PC-3 (cell line): ENCODE measurements around the gene FBXO10.

Experiments used
- EZH2 ChIP-seq: fragments of 300-600 bp; sonication (generic); IDR thresholded peaks from one replicate; pipeline ENCODE4 v1.6.1; 2017; ENCODE audit warnings: antibody characterized with exemption, mild to moderate bottlenecking, low read length; ENCODE audit not compliant: unreplicated experiment
- TF ChIP-seq, protein P1 (sequence below): fragments of 300-600 bp; sonication (generic); conservative IDR thresholded peaks from 2 replicates; pipeline ENCODE4 v1.5.1; 2017; ENCODE audit warnings: antibody characterized with exemption, low read depth, mild to moderate bottlenecking, low read length

DNA sequence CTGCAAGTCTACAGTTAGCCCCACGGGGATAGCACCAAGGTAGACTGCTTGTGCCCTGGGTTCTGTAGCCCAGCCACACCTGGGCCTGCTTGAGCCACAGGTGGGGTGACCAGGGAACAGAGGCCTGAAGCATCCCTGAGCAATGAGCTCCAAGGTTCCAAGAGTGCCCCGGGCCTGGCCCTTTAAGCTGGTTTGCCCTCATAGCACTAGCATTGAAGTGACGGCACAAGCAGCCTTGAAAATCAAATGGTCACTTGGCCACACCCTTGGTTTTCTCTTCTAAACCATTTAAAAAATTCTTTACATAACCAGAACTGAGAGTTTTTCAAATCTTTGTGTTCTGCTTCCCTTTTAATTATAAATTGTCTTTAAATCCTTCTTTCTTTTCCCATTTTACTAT is 24.7 kb downstream of the FBXO10 start:
- TF ChIP-seq, protein P1, sequence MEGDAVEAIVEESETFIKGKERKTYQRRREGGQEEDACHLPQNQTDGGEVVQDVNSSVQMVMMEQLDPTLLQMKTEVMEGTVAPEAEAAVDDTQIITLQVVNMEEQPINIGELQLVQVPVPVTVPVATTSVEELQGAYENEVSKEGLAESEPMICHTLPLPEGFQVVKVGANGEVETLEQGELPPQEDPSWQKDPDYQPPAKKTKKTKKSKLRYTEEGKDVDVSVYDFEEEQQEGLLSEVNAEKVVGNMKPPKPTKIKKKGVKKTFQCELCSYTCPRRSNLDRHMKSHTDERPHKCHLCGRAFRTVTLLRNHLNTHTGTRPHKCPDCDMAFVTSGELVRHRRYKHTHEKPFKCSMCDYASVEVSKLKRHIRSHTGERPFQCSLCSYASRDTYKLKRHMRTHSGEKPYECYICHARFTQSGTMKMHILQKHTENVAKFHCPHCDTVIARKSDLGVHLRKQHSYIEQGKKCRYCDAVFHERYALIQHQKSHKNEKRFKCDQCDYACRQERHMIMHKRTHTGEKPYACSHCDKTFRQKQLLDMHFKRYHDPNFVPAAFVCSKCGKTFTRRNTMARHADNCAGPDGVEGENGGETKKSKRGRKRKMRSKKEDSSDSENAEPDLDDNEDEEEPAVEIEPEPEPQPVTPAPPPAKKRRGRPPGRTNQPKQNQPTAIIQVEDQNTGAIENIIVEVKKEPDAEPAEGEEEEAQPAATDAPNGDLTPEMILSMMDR, result no peak
- TF ChIP-seq EZH2, result no peak
